ENCODE data around the gene KCNIP3. TPM values are rescaled to one million over a fixed set of nuclear protein-coding genes. Genes with fewer than 3 reads are reported as not detected.

The KCNIP3 gene
- total RNA-seq, 1 donor from 2014 or later, result 6.3 TPM

GRCh38 chr2:95333888-95334338 lies 36.8 kb downstream of the KCNIP3 start:
- DNase-seq (ENCODE audit: low spot score, unreplicated experiment), result no peak
- no peak for TF ChIP-seq CTCF (IDR thresholded peaks at IDR 0.05; ENCODE audit: unreplicated experiment)
- Mint-ChIP-seq H3K4me3 (ENCODE audit: low read depth) (no peak overlapping the region), H3K9me3 (ENCODE audit: low read depth) (no peaks in the 10 kb centered on the region), H3K27ac (no peak overlapping the region), H3K4me1 (ENCODE audit: low read depth) (peaks cover 13% of the 10 kb centered on the region), H3K27me3 (peaks cover 63% of the 10 kb centered on the region), H3K36me3 (ENCODE audit: insufficient read depth) (no peaks in the 10 kb centered on the region)

GRCh38 chr2:95334916-95335641 lies 37.9 kb downstream of the KCNIP3 start:
- H3K27me3 Mint-ChIP-seq, result peaks cover 67% of the 10 kb centered on the region
- H3K4me1 Mint-ChIP-seq (ENCODE audit: low read depth), result peaks cover 9% of the 10 kb centered on the region
- no peak for TF ChIP-seq CTCF (IDR thresholded peaks at IDR 0.05; ENCODE audit: unreplicated experiment)
- no peak for DNase-seq (ENCODE audit: low spot score, unreplicated experiment)
- H3K4me3 Mint-ChIP-seq (ENCODE audit: low read depth), result no peak overlapping the region
- no peaks in the 10 kb centered on the region for H3K9me3 Mint-ChIP-seq (ENCODE audit: low read depth)
- no peak overlapping the region for H3K27ac Mint-ChIP-seq
- no peaks in the 10 kb centered on the region for H3K36me3 Mint-ChIP-seq (ENCODE audit: insufficient read depth)

GRCh38 chr2:95336406-95336805 lies 39.3 kb downstream of the KCNIP3 start:
- Mint-ChIP-seq H3K36me3 (ENCODE audit: insufficient read depth) (no peaks in the 10 kb centered on the region), H3K4me3 (ENCODE audit: low read depth) (no peak overlapping the region), H3K9me3 (ENCODE audit: low read depth) (no peaks in the 10 kb centered on the region), H3K27me3 (peaks cover 71% of the 10 kb centered on the region), H3K27ac (no peak overlapping the region), H3K4me1 (ENCODE audit: low read depth) (no peaks in the 10 kb centered on the region)
- no peak for DNase-seq (ENCODE audit: low spot score, unreplicated experiment)
- TF ChIP-seq CTCF (IDR thresholded peaks at IDR 0.05; ENCODE audit: unreplicated experiment), result no peak

GRCh38 chr2:95337829-95338228 lies 40.7 kb downstream of the KCNIP3 start:
- no peaks in the 10 kb centered on the region for H3K36me3 Mint-ChIP-seq (ENCODE audit: insufficient read depth)
- H3K27me3 Mint-ChIP-seq, result peaks cover 79% of the 10 kb centered on the region
- no peak overlapping the region for H3K27ac Mint-ChIP-seq
- no peaks in the 10 kb centered on the region for H3K4me1 Mint-ChIP-seq (ENCODE audit: low read depth)
- no peaks in the 10 kb centered on the region for H3K9me3 Mint-ChIP-seq (ENCODE audit: low read depth)
- TF ChIP-seq CTCF (IDR thresholded peaks at IDR 0.05; ENCODE audit: unreplicated experiment), result no peak
- DNase-seq (ENCODE audit: low spot score, unreplicated experiment), result no peak
- no peak overlapping the region for H3K4me3 Mint-ChIP-seq (ENCODE audit: low read depth)

- DNase-seq (ENCODE audit: low spot score, unreplicated experiment), result no peak
- TF ChIP-seq CTCF (IDR thresholded peaks at IDR 0.05; ENCODE audit: unreplicated experiment), result no peak
- H3K4me1 Mint-ChIP-seq (ENCODE audit: low read depth), result no peaks in the 10 kb centered on the region
- H3K4me3 Mint-ChIP-seq (ENCODE audit: low read depth), result no peak overlapping the region
- no peaks in the 10 kb centered on the region for H3K36me3 Mint-ChIP-seq (ENCODE audit: insufficient read depth)
- H3K9me3 Mint-ChIP-seq (ENCODE audit: low read depth), result no peaks in the 10 kb centered on the region
- H3K27ac Mint-ChIP-seq, result no peak overlapping the region
- peaks cover 75% of the 10 kb centered on the region for H3K27me3 Mint-ChIP-seq
These were observed 45.6 kb downstream of the KCNIP3 start for GRCh38 chr2:95342556-95343320.

Data from progenitor cell of endocrine pancreas (in vitro differentiated cells).